IPS DF 4.7 (cell line): ENCODE measurements around the gene EEF1A2.
A peak's percentile ranks its signal among the peaks of the same experiment; 100 is the strongest.

Source experiments
- DNase-seq: peaks from one replicate; pipeline ENCODE4 v3.0.0-alpha.2; 2013; ENCODE audit warnings: low spot score; ENCODE audit errors: extremely low read depth

The EEF1A2 gene

DNA sequence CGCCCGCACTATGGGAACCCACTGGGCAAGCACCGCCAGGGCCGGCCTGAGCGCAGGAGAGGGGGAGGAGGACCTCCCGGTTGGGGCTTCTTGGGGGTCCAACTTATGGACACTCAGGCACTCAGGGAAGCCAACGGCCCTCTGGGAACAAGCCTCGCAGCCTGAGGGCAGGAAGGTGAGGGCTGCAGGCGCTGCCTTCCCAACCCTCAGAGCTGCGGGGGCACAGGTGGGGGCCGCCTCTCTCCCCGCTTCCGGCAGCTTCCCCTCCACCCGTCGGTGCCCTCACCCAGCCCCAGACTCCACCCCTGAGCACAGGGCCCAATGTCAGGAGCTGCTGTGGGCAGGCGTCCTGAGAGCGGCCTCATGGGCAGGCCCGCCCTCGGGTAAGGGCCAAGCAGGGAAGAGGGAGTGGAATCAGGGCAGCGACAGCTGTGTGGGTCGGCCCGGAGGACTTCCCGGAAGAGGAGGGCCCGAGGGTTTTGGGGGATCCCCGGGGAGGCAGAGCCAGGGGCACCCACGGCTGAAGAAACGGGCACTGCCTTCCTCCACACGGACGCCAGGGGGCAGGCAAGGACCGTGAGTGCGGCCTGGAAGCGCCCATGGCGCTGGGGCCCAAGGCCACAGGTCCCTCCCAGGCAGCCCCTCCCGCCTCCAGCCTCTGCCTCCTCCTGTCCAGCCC lies 38.8 kb upstream of the EEF1A2 start:
- peak; percentile 58 for DNase-seq

DNA sequence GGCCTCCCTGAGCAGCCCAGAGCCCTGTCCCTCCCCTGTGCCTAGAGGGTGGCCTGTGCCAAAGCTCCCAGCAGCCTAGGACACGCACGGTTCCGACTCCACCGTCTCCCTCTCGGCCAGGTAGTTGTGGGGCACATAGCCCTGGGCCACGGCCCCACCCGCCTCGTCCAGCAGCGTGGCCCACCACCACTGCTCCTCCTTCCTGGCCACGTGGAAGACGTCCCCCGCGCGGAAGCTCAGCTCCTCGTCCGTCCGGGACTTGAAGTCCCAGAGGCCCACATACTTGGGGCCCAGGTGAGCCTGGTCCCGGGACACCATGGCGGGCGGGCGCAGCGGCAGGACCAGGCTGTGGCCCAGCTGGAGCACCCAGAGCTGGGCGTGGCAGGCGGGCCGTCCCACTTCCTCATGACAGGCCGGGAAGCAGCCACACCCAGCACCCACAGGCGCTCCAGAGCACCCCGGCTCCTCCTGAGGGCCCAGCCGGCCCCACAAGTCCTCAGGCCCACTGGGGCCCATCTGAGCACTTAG lies 38.2 kb upstream of the EEF1A2 start, which contains the start of gene PTK6:
Gene PTK6 (minus strand): TSS at position 380 of the 528 bp plus-strand sequence. CDS start 62 bp downstream, at position 318.
- DNase-seq, result no peak

DNA sequence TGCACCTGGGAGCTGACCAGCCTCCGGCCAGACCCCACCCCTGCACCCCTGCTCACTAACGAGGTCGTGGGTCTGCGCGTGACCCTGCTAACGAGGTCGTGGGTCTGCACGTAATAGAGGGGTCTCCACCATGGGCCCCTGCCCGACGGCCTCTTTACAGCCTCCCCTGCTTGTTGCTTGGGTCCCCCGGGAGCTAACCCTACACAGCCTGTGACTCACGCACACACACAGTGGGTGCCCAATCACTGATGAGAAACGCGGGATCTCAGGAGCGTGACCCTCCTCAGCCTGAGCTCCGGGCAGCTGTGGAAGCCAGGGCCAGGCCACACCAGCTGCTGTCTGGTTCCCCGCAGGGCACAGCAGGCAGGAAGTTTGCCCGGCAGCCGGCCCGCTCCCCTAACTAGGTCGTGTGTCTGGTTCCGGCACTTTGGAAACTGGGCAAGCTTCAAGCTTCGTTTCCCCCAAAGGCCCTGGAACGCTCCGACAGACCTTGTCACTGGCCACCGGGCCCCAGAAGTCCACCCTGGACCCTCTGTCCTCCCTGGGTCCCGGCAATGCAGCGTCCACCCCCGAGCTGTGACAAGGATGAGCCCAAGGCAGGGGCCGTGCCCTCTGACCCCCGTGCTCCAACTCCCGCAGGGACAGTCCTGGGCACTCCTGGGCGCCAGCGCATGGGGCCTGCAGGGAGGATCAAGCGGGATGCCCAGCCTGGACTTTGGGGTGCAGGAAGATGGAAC lies 37.5 kb upstream of the EEF1A2 start:
- DNase-seq, result no peak

DNA sequence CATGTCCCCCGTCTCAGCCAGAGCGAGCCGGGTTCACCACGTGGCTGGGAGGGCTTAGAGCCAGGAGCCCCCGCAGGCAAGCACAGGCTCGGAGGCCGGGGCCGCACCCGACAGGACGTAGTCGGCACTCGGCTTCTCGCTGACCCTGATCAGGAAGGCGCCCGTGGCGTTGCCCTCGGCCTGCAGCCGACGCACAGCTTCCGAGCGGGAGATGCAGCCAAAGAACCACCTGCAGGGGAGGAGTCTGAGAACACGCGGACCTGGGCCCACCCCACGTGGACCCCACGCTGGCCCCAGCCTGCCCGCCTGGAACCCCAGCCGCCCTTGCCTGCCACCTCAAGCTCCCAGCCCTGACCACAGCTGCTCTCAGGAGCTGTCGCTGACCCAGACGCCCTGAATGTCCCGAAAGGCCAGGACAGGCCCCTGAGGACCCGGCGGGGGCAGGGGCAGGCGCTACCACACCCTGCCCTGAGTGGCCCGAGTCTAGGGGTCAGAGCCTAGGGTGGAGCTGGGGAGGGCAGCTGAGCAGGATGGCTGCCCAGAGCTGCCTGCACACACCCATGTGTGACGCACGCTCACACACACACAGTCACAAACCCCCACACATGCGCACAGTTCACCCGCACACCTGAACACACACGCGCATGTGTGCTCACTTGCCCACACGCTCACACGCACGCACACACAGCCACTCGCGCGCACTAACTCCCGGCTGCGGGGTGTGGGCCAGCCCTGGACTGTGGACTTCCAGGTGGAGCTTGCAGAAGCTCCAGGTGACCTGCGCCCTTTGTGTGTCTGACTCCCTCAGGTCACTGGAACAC lies 36.2 kb upstream of the EEF1A2 start:
- DNase-seq, result no peak

DNA sequence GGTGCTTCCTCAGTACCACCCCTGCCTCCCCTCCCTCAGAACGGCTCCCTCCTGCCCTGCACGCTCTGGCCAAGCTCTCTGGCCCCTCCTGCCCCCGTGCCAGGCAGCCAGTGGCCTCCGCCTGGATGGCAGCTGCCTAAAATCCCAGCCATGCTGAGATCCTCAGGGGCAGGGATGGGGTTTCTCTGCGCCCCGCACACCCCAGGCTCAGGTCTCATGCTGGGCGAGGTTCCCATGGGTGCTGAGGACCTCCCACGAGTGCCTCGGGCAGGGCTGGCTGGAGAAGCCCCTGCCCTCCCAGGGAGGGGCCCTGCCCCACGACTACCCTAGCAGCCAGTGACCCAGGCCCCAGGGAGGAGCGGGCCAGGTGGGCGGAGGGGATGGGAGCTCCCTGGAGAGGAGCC lies 35.5 kb upstream of the EEF1A2 start:
- no peak for DNase-seq

DNA sequence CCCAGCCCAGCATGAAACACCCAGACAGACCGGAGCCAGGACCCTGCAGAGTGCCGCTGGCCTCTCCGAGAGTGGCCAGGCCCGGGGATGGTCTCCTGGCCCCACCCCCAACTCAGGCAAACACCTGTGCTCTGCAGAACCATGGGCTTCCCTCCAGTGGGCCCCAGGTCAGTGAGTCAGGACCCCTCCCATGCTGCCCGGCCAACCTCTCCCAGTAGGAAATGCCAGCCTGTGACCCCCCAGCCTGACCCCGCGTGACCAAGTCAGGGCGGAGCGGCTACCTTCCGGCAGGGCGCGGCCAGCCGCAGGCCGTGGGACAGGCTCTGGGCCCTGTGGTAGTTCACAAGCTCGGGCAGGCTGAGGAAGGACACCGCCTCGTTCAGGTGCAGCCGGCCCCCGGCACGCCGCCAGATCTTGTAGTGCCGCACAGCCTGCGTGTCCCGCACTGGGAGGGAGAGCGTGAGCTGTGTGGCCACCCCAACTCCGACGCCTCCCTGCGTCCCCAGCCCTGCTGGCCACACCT lies 35.0 kb upstream of the EEF1A2 start:
- DNase-seq, result no peak

DNA sequence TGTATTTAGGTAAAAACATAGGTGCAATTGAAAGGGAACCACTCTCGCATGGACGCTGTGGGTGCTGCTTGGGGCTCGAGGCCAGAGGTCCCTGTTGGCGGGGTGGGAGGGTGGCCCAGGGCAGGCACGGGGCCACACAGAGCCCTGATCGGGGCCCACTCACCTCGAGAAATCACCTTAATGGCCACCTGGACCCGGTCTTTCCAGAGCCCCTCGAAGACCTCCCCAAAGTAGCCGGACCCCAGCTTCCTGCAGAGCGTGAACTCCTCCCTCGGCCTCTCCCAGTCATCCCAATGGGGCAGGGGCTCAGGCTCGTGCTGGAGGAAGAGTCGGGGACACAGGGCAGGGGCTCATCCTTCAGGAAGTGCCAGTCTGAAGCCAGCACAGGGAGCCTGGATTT lies 34.5 kb upstream of the EEF1A2 start:
- no peak for DNase-seq

DNA sequence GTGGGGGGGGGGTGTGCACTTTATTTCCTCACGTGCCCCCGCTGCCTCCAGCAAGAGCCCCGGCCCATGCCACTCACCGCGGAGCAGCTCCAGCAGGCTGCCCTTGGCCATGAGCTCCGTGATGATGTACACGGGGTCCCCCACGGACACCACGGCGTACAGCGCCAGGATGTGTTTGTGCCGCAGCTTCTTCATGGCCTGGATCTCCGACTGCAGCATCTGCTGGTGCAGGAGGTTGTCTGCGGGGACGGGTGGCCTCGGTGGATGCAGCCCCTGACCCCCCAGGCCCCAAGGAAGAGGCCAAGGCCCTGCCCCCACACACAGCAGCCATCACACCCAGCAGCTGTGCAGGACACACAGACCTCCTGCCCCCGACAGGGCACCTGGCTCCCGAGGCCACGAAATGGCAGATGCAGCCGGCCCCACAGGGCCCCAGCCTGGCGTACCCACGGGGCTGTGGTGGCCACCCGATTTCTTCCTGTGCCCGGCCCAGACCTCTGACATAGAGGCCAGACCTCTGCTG lies 33.6 kb upstream of the EEF1A2 start:
- DNase-seq, result no peak

DNA sequence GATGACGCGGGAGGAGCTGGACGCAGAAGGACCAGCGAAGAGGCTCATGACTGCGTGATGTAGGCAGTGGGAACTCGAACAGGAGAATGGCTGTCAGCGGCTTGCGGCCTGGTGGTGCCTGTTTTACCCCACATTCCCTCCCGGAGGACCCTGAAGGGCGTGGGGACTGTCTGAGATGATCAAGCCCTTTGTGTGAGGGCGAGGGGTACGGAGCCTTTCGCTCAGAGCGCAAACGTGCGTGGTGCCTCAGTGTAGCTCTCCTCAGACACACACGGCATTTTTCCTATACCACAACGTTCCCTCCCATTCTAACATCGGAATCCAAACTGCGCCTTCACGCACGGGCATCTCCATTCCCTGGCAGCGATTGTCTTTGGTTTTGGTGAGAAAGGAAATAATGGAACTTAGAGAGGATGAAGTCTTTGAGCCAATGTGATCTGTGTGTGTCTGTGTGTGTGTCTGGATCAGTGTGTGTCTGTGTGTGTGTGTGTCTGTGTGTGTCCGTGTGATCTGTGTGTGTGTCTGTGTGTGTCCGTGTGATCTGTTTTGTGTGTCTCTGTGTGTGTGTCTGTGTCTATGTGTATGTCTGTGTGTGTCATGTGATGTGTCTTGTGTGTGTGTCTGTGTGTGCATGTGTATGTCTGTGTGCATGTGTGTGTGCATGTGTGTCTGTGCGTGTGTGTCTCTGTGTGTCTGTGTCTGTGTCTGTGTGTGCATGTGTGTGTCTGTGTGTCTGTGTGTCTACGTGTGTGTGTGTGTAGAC lies 33.0 kb upstream of the EEF1A2 start:
- DNase-seq, result no peak

DNA sequence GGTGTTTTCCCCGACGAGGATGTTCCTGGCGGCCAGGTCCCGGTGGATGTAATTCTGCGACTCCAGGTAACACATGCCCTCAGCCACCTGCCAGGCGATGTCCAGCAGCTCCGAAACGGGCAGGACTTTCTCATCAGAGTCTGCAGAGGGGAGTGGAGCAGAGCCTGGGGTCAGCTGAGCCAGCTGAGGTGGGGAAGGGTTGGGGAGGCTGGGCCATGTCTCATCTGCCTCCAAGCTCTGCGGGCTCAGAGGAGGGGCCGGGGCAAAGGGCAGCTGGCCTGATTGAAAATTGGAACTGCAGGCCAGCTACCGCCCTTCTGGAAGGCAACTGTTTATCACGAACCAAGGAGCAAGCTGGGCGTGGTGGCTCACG lies 31.9 kb upstream of the EEF1A2 start:
- DNase-seq, result no peak

DNA sequence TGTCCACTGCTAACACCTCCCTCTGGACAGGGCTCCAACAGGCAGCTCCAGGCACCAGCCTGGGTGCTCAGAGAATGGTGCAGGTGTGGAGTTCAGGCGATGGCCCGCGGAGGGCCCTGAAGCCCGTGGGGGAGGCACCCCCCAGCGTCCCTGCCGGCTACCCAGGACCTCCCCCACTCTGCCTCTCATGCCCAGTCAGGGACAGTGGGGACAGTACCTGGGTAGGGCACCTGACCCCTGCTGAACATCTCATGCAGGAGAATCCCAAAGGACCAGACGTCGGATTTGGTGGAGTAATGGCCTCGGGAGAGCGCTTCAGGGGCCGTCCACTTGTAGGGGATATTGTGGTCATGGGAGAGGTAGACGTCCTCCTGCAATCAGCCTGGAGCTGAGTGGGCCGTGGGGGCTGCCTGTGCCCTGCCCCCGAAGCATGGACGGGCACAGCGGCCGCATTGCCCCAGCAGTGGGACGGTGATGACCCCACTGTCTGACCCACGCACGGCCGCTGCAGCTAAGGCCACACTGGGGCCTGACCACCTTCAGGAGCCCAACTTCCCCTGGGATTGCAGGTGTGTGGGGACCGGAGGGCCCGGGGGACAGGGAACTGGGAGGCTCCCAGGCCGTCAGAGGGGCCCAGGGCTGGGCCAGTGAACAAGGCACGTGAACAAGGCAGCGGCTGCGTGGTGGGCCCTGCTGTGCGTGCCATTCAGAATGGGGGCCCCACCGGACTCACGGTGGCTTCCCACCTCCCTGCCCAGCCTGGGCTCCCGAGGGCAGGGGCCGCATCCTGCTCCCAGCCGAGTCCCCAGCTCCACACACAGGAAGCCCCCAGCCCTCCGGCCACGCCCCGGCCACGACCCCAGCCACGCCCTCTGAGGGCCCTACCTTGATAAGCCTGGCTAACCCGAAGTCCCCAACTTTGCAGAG lies 31.2 kb upstream of the EEF1A2 start:
- DNase-seq, result no peak

DNA sequence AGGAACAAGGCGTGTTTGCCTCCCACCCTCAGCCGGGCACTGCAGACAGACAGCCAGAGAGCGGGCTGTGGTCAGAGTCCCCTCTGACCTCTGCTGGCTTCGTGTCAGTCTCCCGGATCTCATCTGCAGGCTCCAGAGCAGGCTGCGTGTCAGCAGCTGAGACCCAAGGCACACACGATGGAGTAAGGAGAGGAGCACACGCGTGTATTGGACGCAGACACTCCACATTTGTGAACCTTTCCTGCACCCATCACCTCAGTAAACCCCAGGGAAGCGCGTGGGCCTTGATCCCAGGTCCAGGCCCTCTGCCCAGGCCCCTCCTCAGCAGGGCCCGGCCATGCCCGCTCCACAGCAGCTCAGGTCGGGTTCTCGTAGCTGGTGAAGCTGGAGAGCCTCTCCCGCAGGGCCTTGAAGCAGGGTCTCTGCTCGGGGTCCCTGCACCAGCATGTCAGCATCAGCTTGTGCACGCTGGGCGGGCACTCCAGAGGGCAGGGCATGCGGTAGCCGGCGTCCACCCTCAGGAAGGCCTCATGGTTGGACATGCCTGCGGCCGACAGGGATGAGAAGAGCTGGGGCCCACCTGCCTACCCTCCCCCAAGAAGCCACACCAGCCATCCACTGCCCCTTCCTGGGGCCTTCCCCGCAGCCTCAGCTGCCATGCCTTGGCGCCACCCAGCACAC lies 30.4 kb upstream of the EEF1A2 start:
- no peak for DNase-seq

DNA sequence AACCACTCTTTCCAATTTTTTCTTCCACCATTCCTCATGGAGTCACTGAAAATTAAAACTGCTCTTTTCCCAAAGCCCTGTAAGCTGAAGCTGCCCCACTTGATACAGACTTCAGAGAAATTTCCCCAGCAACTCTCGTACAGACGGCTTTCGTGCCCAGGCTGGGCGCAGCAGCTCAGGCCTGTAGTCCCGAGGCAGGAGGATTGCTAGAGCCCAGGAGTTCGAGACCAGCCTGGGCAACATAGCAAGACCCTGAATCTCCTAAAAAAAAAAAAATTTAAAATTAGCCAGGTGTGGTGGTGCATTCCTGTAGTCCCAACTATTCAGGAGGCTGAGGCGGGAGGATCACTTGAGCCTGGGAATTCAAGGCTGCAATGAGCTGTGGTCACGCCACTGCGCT lies 28.3 kb upstream of the EEF1A2 start:
- no peak for DNase-seq

DNA sequence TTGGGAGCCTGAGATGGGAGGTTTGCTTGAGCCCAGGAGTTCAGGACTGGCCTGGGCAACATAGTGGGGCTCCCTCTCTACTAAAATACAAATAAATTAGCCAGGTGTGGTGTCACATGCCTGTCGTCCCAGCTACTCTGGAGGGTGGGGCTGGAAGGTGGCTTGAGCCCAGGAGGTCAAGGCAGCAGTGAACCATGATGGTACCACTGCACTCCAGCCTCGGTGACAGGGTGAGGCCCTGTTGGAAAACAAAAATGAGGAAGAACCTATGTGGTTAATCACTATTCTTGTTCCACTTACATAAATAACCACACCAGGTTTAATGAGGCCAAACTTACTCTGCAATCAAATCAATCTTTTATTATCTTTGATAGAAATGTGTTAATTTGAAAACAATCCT lies 27.1 kb upstream of the EEF1A2 start:
- no peak for DNase-seq

DNA sequence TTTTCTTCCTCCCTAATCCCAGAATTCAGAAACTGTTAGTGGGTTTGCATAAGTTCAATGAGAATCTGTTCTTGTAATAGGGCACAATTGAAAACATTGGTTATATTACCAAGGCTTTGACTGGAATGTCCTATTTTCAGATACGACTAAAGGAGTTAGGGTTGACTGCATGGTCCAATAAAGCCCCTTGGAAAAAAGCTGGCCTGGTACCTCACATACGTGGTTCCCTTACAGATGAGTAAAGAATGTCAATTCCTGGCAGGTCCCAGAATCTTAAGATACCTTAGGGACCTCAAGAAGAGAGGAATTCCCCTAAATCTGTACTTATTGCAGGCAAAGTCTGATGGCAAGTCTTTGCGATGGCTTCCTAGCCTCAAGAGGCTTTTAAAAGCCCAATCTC lies 26.3 kb upstream of the EEF1A2 start:
- DNase-seq, result no peak

DNA sequence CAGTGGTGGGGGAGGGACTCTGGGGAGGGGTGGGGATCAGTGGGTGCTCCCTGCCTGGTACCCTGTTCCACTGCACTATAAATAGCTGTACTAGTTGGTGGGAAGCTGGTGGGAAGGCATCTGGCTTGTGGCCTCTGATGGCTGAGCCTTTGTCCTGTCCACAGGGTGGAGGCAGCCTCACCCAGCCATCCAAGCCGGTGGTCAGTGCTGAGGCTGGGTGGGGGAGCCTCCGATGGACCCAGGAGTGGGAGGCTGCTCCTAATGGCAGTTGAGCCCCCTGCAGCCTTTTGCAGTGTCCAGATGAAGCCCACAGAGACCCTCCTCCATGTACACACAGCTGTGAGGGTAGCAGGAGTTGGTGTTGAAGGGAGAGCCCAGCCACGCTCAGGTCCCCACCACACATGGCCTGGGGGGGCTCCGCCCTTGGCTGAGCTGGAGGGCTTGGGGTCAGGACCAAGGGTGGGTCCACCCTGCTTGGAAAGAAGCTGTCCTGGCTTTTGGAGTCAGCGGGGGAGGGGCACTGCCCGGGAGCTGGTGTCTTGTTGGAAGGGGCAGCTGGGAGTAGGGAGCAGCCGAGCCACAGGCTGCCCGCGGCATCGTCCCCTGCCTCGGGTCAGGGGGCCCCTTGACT lies 24.2 kb upstream of the EEF1A2 start:
- no peak for DNase-seq

DNA sequence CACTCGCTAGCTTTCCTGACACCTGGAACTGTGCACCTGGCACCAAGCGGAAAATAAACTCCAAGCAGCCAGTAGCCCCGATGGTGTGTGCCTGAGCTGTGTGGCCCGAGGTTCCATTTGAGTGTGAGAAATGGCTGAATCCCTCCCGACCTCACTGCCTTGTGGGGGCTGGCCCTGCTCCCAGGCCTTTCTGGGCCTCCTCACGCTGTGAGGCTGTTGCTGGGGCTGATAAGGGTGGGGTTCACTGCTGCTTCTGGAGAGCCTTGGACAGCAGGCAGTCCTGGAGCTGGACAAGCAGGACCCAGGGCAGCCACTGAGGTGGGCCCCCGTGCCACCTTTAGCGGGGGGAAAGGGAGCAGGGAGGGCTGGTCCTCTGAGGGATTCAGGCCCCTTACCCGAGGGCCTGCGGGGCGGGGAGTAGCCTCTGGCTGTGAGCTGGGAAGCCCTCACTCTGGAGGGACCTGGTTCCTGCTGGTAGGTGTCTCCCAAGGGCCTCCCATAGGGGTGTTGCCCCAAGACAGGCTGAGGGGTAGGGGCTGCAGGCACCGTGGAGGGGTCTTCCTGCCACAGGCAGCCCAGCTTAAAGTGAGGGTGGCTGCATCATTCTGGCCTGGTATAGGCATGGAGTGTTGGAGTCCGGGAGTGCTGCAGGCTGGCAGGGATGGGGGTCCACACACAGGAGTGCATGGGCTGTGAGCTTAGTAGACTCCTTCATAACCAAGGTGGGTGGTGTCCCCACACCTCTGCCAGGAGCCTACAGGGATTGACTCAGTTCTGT lies 23.4 kb upstream of the EEF1A2 start:
- no peak for DNase-seq

DNA sequence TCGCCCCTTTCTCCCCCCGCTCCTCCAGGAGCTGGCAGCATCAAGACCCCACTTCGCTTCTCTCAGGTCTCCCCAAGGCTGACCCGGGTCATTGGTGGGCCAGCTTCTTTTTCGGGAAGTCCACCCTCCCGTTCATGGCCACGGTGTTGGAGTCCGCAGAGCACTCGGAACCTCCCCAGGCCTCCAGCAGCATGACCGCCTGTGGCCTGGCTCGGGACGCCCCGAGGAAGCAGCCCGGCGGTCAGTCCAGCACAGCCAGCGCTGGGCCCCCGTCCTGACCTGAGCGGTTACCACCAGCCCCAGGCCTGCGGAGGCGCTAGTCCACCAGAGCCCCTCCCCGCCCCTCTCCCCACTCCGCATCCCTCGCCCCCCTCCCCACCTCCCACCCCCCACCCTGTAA lies 22.7 kb upstream of the EEF1A2 start:
- no peak for DNase-seq
